K562 (cell line): ENCODE results near the gene EXOG. TPM values are rescaled to one million over a fixed set of nuclear protein-coding genes. Genes with fewer than 3 reads are reported as not detected.

Experiments
- ATF7 ChIP-seq: fragments of 450-650 bp; IDR thresholded peaks from 2 replicates; pipeline ENCODE4 v1.7.1; 2014; ENCODE audit warnings: mild to moderate bottlenecking, moderate library complexity
- BRF1 ChIP-seq: IDR thresholded peaks from 3 replicates; pipeline ENCODE4 v1.6.1; 2011; ENCODE audit warnings: borderline replicate concordance, mild to moderate bottlenecking; ENCODE audit not compliant: insufficient read length; ENCODE audit errors: extremely low read depth
- E2F4 ChIP-seq: sonication (generic); formaldehyde crosslinking; IDR thresholded peaks from 2 replicates; pipeline ENCODE4 v1.8.0; 2022; ENCODE audit warnings: mild to moderate bottlenecking, low read depth, missing genetic modification reagents
- MCM5 ChIP-seq: fragments of 450-650 bp; IDR thresholded peaks from 2 replicates; pipeline ENCODE4 v1.6.1; 2016; ENCODE audit warnings: low read depth
- MXD1 ChIP-seq: fragments of 250-450 bp; sonication (Bioruptor Pico); IDR thresholded peaks from 2 replicates; pipeline ENCODE4 v1.8.0; 2021; ENCODE audit warnings: borderline replicate concordance, mild to moderate bottlenecking, moderate library complexity; ENCODE audit not compliant: poor library complexity, severe bottlenecking
- MYBL2 ChIP-seq, 2 experiments: fragments of 450-650 bp in 1 of 2; sonication (generic) in 1 of 2; formaldehyde crosslinking in 1 of 2; IDR thresholded peaks; 2 replicates each; pipeline versions ENCODE4 v1.6.1 to v1.8.1; 2017 to 2022; ENCODE audit warnings: borderline replicate concordance in 1 of 2, inconsistent platforms in 1 of 2, low read depth in 1 of 2, mild to moderate bottlenecking in 1 of 2, missing genetic modification reagents in 1 of 2, moderate library complexity in 1 of 2
- NR1H2 ChIP-seq: sonication (generic); formaldehyde crosslinking; IDR thresholded peaks from 2 replicates; pipeline ENCODE4 v1.4.0; 2020; ENCODE audit warnings: mild to moderate bottlenecking, missing genetic modification reagents
- PCBP2 ChIP-seq: fragments of 200-400 bp; formaldehyde crosslinking; IDR thresholded peaks from 2 replicates; pipeline ENCODE4 v1.6.1; 2018; ENCODE audit warnings: low read length, low read depth, mild to moderate bottlenecking, moderate library complexity; ENCODE audit not compliant: poor library complexity, severe bottlenecking
- POLR2A ChIP-seq: fragments of 450-650 bp; conservative IDR thresholded peaks from 2 replicates; pipeline ENCODE4 v1.6.1; 2016
- RHOXF2B ChIP-seq: fragments of 250-450 bp; sonication (Bioruptor Pico); conservative IDR thresholded peaks from 2 replicates; pipeline ENCODE4 v1.5.1; 2021
- SMARCA4 ChIP-seq: fragments of 450-650 bp; IDR thresholded peaks from 2 replicates; pipeline ENCODE4 v1.6.1; 2016
- TAF1 ChIP-seq: IDR thresholded peaks from 2 replicates; pipeline ENCODE4 v1.6.1; 2011; ENCODE audit warnings: mild to moderate bottlenecking, low read length, moderate library complexity; ENCODE audit not compliant: insufficient read depth, control insufficient read depth, severe bottlenecking; ENCODE audit errors: extremely low read depth
- TBL1XR1 ChIP-seq, 2 experiments: IDR thresholded peaks; 2 replicates each; pipeline ENCODE4 v1.6.1; 2012; ENCODE audit warnings: improper control_type of control experiment in 2 of 2, low read length in 2 of 2, mild to moderate bottlenecking in 1 of 2
- TCF15 ChIP-seq: fragments of 250-450 bp; sonication (Bioruptor Pico); IDR thresholded peaks from 2 replicates; pipeline ENCODE4 v1.8.0; 2022; ENCODE audit warnings: moderate library complexity, mild to moderate bottlenecking, inconsistent platforms
- WHSC1 ChIP-seq: IDR thresholded peaks from one replicate; pipeline ENCODE4 v1.6.1; 2012; ENCODE audit warnings: low read length, control low read depth, inconsistent platforms
- YBX1 ChIP-seq: fragments of 450-650 bp; IDR thresholded peaks from 2 replicates; pipeline ENCODE4 v1.7.1; 2016; ENCODE audit warnings: mild to moderate bottlenecking
- ZNF561 ChIP-seq: fragments of 450-650 bp; formaldehyde crosslinking; conservative IDR thresholded peaks from 2 replicates; pipeline ENCODE4 v1.4.0; 2020; ENCODE audit warnings: mild to moderate bottlenecking, moderate library complexity
- ZNF584 ChIP-seq: fragments of 200-800 bp; sonication (Bioruptor generic); IDR thresholded peaks from 2 replicates; pipeline ENCODE4 v1.6.1; 2016; ENCODE audit warnings: low read depth, mild to moderate bottlenecking, missing genetic modification characterization, missing compliant biosample characterization
- polyA plus RNA-seq, 8 experiments: library from polyadenylated mRNA; depleted of rRNA in 4 of 8; stranded (reverse) in 5 of 8; unstranded in 3 of 8; fragments of >200 nt; fragmentation: Nextera tagmentation in 2 of 8; fragmentation: Illumina TruSeq in 1 of 8; extraction: Ambion mirVana in 2 of 8; extraction: Trizol in 1 of 8; gene quantifications; 2 replicates each; pipeline versions ENCODE4 v1.2.1 to v1.2.3, GENCODE V29; 2011 to 2014; ENCODE audit warnings: inconsistent platforms in 1 of 8, missing spikeins in 1 of 8
- total RNA-seq, 7 experiments: library from RNA; depleted of rRNA in 6 of 7; stranded (reverse); fragments of >200 nt in 6 of 7; fragmentation: Illumina TruSeq in 2 of 7; extraction: Trizol in 2 of 7; gene quantifications; 2 replicates each; pipeline versions ENCODE4 v1.2.1 to v1.2.3, GENCODE V29; 2011 to 2021; ENCODE audit warnings: low replicate concordance in 1 of 7
- TF ChIP-seq, protein P1 (sequence below): fragments of 450-650 bp; IDR thresholded peaks from 2 replicates; pipeline ENCODE4 v1.6.1; 2018; ENCODE audit not compliant: partially characterized antibody
- TF ChIP-seq, protein P2 (sequence below): fragments of 250-450 bp; sonication (Bioruptor Pico); IDR thresholded peaks from 2 replicates; pipeline ENCODE4 v1.5.1; 2021; ENCODE audit warnings: mild to moderate bottlenecking

The EXOG gene
- total and polyA plus RNA-seq, 9 of the 15 experiments (the other 6 are each of a cell fraction or from before 2014, with no cell fraction given): 10.8 to 21.7 (median 14.8) TPM

DNA sequence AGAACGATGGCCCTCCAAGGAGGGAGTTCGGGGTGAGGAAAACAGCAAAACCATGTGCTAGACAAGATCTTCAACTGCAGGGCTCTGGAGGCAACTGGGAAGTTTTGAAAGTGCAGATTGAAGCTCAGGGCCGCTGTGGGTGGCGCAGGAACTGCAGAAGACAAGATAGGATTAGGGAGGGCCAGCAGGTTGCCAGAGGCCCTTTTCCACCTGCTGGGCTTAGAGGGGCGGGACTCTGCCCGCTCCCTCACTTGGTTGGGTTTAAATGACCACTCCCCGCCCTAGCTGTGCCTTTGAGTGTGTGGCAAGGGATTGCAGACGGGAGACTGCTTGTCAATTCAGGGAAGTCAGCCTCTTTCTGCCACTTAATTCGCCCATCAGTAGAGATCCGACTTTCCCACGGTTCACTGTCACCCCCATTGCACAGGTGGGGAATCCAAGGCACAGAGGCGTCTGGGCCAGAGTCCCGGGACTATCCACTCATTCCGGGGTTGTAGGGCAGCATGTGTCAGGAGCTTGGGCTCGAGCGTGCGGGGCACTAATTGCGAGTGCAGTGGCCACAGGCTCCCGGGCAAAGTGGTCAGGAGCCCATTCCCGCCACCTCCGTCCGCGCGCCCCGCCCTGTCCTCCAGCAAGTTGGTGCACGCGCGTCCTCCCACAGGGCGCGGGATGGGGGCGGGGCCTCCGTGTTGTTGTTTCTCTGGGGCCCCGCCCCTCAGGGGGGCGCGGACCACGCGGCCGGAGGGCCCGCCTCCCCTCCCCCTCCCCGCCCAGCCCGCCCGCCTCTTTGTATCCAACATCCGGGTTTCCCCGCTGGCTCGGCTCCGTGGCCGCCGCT, 42.8 kb upstream of the EXOG start, which contains the start of gene ACVR2B (continued):
- TF ChIP-seq MXD1 (no peak), WHSC1 (no peak), TBL1XR1 (IDR thresholded peaks at IDR 0.05; ENCODE audit: low read length in 2 of 2) (no peak), POLR2A (0 out of 2 replicates have a peak, but pooled peaks have one; percentile 37), RHOXF2B (no peak), ZNF561 (no peak), YBX1 (no peak), SMARCA4 (no peak), MCM5 (no peak), ATF7 (peak; percentile 34; the same call in 1 of the 2 replicates), BRF1 (no peak), TAF1 (peak; percentile 74), MYBL2 (IDR thresholded peaks at IDR 0.05; ENCODE audit: low read depth) (no peak), MYBL2 (CRISPR knock-in tag; IDR thresholded peaks at IDR 0.05; ENCODE audit: borderline replicate concordance) (no peak), NR1H2 (CRISPR knock-in tag) (no peak; the same call in 1 of the 2 replicates), PCBP2 (no peak), E2F4 (CRISPR knock-in tag) (no peak), ZNF584 (CRISPR knock-in tag) (no peak), TCF15 (CRISPR knock-in tag) (no peak)
- TF ChIP-seq, protein P1, sequence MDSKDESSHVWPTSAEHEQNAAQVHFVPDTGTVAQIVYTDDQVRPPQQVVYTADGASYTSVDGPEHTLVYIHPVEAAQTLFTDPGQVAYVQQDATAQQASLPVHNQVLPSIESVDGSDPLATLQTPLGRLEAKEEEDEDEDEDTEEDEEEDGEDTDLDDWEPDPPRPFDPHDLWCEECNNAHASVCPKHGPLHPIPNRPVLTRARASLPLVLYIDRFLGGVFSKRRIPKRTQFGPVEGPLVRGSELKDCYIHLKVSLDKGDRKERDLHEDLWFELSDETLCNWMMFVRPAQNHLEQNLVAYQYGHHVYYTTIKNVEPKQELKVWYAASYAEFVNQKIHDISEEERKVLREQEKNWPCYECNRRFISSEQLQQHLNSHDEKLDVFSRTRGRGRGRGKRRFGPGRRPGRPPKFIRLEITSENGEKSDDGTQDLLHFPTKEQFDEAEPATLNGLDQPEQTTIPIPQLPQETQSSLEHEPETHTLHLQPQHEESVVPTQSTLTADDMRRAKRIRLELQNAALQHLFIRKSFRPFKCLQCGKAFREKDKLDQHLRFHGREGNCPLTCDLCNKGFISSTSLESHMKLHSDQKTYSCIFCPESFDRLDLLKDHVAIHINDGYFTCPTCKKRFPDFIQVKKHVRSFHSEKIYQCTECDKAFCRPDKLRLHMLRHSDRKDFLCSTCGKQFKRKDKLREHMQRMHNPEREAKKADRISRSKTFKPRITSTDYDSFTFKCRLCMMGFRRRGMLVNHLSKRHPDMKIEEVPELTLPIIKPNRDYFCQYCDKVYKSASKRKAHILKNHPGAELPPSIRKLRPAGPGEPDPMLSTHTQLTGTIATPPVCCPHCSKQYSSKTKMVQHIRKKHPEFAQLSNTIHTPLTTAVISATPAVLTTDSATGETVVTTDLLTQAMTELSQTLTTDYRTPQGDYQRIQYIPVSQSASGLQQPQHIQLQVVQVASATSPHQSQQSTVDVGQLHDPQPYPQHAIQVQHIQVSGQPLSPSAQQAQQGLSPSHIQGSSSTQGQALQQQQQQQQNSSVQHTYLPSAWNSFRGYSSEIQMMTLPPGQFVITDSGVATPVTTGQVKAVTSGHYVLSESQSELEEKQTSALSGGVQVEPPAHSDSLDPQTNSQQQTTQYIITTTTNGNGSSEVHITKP: peak; percentile 69
- TF ChIP-seq, protein P2, sequence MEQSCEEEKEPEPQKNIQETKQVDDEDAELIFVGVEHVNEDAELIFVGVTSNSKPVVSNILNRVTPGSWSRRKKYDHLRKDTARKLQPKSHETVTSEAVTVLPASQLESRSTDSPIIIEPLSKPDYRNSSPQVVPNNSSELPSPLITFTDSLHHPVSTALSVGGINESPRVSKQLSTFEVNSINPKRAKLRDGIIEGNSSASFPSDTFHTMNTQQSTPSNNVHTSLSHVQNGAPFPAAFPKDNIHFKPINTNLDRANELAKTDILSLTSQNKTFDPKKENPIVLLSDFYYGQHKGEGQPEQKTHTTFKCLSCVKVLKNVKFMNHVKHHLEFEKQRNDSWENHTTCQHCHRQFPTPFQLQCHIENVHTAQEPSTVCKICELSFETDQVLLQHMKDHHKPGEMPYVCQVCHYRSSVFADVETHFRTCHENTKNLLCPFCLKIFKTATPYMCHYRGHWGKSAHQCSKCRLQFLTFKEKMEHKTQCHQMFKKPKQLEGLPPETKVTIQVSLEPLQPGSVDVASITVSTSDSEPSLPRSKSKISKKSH (CRISPR knock-in tag): no peak
